CD4-positive, CD25-positive, alpha-beta regulatory T cell (primary cell): Measurements from ENCODE around the gene FGD6. TPM values are rescaled to one million over a fixed set of nuclear protein-coding genes. Genes with fewer than 3 reads are reported as not detected.
A peak's percentile ranks its signal among the peaks of the same experiment; 100 is the strongest.
"Not testable (repeated sequence)": the region's sequence is repeated elsewhere in the genome, so short reads cannot be mapped to it uniquely, and the experiment has no call there.

Experiments
- ATAC-seq, 2 donors: fragments of 150-1000 bp; cut with Tn5 transposase; one replicate each; pipeline ENCODE4 v1.10.0; 2021; ENCODE audit warnings: low read depth in 2 of 2, moderate number of reproducible peaks in 2 of 2, moderate library complexity in 1 of 2
- DNase-seq, 3 donors: peaks; one replicate each; pipeline versions ENCODE4 v3.0.0 to v3.0.0-alpha.2; 2012 to 2022; ENCODE audit warnings: mixed read lengths in 1 of 3
- H3K27ac ChIP-seq: one replicate; pipeline ENCODE4 v1.7.0; 2013; ENCODE audit warnings: mild to moderate bottlenecking, low read length; ENCODE audit not compliant: insufficient read depth, poor library complexity, severe bottlenecking
- H3K27me3 ChIP-seq: one replicate; pipeline ENCODE4 v1.7.0; 2013; ENCODE audit warnings: low read length; ENCODE audit not compliant: control insufficient read depth, insufficient read depth
- H3K36me3 ChIP-seq: one replicate; pipeline ENCODE4 v1.7.0; 2013; ENCODE audit warnings: mild to moderate bottlenecking, low read length, moderate library complexity; ENCODE audit not compliant: control insufficient read depth, insufficient read depth
- H3K4me1 ChIP-seq: 2 replicates; pipeline ENCODE4 v1.7.0; 2013; ENCODE audit warnings: mild to moderate bottlenecking, low read length; ENCODE audit not compliant: insufficient read depth, control insufficient read depth, poor library complexity, severe bottlenecking
- H3K4me3 ChIP-seq: one replicate; pipeline ENCODE4 v1.7.0; 2013; ENCODE audit warnings: low read depth, mild to moderate bottlenecking, low read length, moderate library complexity
- H3K9me3 ChIP-seq, 2 experiments: 1 replicate in 1 of 2; 2 replicates in 1 of 2; pipeline ENCODE4 v1.7.0; 2013; ENCODE audit warnings: low read length in 2 of 2, mild to moderate bottlenecking in 1 of 2, moderate library complexity in 1 of 2; ENCODE audit not compliant: control insufficient read depth in 2 of 2
- H3K27ac Mint-ChIP-seq, 3 donors: one replicate each; pipeline ENCODE4 v1.8.0; 2020 to 2022; ENCODE audit warnings: mild to moderate bottlenecking in 3 of 3, mixed read lengths in 3 of 3, moderate library complexity in 2 of 3
- H3K27me3 Mint-ChIP-seq: one replicate; pipeline ENCODE4 v1.8.0; 2022; ENCODE audit warnings: mild to moderate bottlenecking, mixed read lengths
- H3K36me3 Mint-ChIP-seq: one replicate; pipeline ENCODE4 v1.8.0; 2020; ENCODE audit warnings: mixed read lengths
- H3K4me1 Mint-ChIP-seq, 4 donors: one replicate each; pipeline ENCODE4 v1.8.0; 2020 to 2022; ENCODE audit warnings: mixed read lengths in 4 of 4, mild to moderate bottlenecking in 1 of 4
- H3K4me3 Mint-ChIP-seq, 4 donors: one replicate each; pipeline ENCODE4 v1.8.0; 2020 to 2022; ENCODE audit warnings: mild to moderate bottlenecking in 4 of 4, mixed read lengths in 4 of 4, moderate library complexity in 3 of 4
- H3K9me3 Mint-ChIP-seq, 7 donors: one replicate each; pipeline ENCODE4 v1.8.0; 2020 to 2022; ENCODE audit warnings: mixed read lengths in 7 of 7, mild to moderate bottlenecking in 3 of 7, moderate library complexity in 2 of 7
- polyA plus RNA-seq, 4 donors: library from polyadenylated mRNA; unstranded; fragments of 300-500 nt; fragmentation: Illumina TruSeq; gene quantifications; one replicate each; pipeline ENCODE4 v1.2.3, GENCODE V29; 2021
- total RNA-seq: library from RNA; stranded (reverse); gene quantifications from one replicate; pipeline ENCODE4 v1.2.3, GENCODE V29; 2022

FGD6 gene
- total and polyA plus RNA-seq, 5 donors from 2014 or later, result 0.06 to 0.79 (median 0.09) TPM; not detected in 1

GRCh38 chr12:95196875-95197569, 20.2 kb downstream of the FGD6 start:
- peaks cover 17% of the 10 kb centered on the region for H3K27me3 Mint-ChIP-seq
- H3K36me3 ChIP-seq, H3K27ac ChIP-seq, H3K9me3 Mint-ChIP-seq, H3K9me3 ChIP-seq, DNase-seq, H3K4me3 Mint-ChIP-seq, H3K4me1 ChIP-seq, H3K27ac Mint-ChIP-seq, H3K36me3 Mint-ChIP-seq, H3K27me3 ChIP-seq, H3K4me1 Mint-ChIP-seq, H3K4me3 ChIP-seq, ATAC-seq: not testable (repeated sequence)

- no peaks in the 10 kb centered on the region for H3K4me1 ChIP-seq
- no peak overlapping the region for H3K4me3 ChIP-seq
- H3K27ac ChIP-seq, result no peak overlapping the region
- H3K27me3 ChIP-seq, result no peaks in the 10 kb centered on the region
- peaks cover 0 to 2% (median 0%) of the 10 kb centered on the region in 7 donors for H3K9me3 Mint-ChIP-seq
- no peaks in the 10 kb centered on the region for H3K4me1 Mint-ChIP-seq
- ATAC-seq, result no peak
- no peaks in the 10 kb centered on the region for H3K36me3 Mint-ChIP-seq
- H3K27me3 Mint-ChIP-seq, result peaks cover 17% of the 10 kb centered on the region
- H3K4me3 Mint-ChIP-seq, result no peak overlapping the region
- H3K27ac Mint-ChIP-seq, result no peak overlapping the region
- H3K36me3 ChIP-seq, result no peaks in the 10 kb centered on the region
- no peak for DNase-seq
- H3K9me3 ChIP-seq, result no peaks in the 10 kb centered on the region
Observed at GRCh38 chr12:95195122-95195521, 22.1 kb downstream of the FGD6 start.

GRCh38 chr12:95193139-95193538, 24.1 kb downstream of the FGD6 start:
- Histone ChIP-seq H3K9me3 (no peaks in the 10 kb centered on the region), H3K36me3 (no peaks in the 10 kb centered on the region), H3K27me3 (no peaks in the 10 kb centered on the region), H3K27ac (no peak overlapping the region), H3K4me1 (no peaks in the 10 kb centered on the region), H3K4me3 (no peak overlapping the region)
- peaks cover 0 to 2% (median 0%) of the 10 kb centered on the region in 7 donors for H3K9me3 Mint-ChIP-seq
- H3K27me3 Mint-ChIP-seq, result peaks cover 10% of the 10 kb centered on the region
- H3K36me3 Mint-ChIP-seq, result no peaks in the 10 kb centered on the region
- H3K4me3 Mint-ChIP-seq, result no peak overlapping the region
- no peak overlapping the region for H3K27ac Mint-ChIP-seq
- no peaks in the 10 kb centered on the region for H3K4me1 Mint-ChIP-seq
- ATAC-seq, result no peak
- DNase-seq, result no peak

- Mint-ChIP-seq H3K4me3 (no peak overlapping the region), H3K9me3 (peaks cover 0 to 2% (median 0%) of the 10 kb centered on the region in 7 donors), H3K27ac (no peak overlapping the region), H3K4me1 (no peaks in the 10 kb centered on the region), H3K36me3 (no peaks in the 10 kb centered on the region), H3K27me3 (peaks cover 9% of the 10 kb centered on the region)
- no peak for DNase-seq
- Histone ChIP-seq H3K4me1 (no peaks in the 10 kb centered on the region), H3K9me3 (no peaks in the 10 kb centered on the region), H3K4me3 (no peak overlapping the region), H3K27me3 (no peaks in the 10 kb centered on the region), H3K27ac (no peak overlapping the region), H3K36me3 (no peaks in the 10 kb centered on the region)
- ATAC-seq, result no peak
Observed at GRCh38 chr12:95192271-95192670, 25.0 kb downstream of the FGD6 start.

GRCh38 chr12:95191060-95191696, 26.1 kb downstream of the FGD6 start:
- Mint-ChIP-seq H3K4me3 (no peak overlapping the region), H3K27me3 (peaks cover 5% of the 10 kb centered on the region), H3K27ac (no peak overlapping the region), H3K9me3 (peaks cover 0 to 2% (median 0%) of the 10 kb centered on the region in 7 donors), H3K36me3 (no peaks in the 10 kb centered on the region), H3K4me1 (no peaks in the 10 kb centered on the region)
- no peak for DNase-seq
- Histone ChIP-seq H3K4me1 (no peaks in the 10 kb centered on the region), H3K9me3 (no peaks in the 10 kb centered on the region), H3K4me3 (no peak overlapping the region), H3K27ac (no peak overlapping the region), H3K27me3 (no peaks in the 10 kb centered on the region), H3K36me3 (no peaks in the 10 kb centered on the region)
- ATAC-seq, result no peak

GRCh38 chr12:95187865-95188415, 29.3 kb downstream of the FGD6 start:
- Histone ChIP-seq H3K4me1 (no peaks in the 10 kb centered on the region), H3K4me3 (no peak overlapping the region), H3K27ac (no peak overlapping the region), H3K36me3 (no peaks in the 10 kb centered on the region), H3K9me3 (no peaks in the 10 kb centered on the region), H3K27me3 (no peaks in the 10 kb centered on the region)
- Mint-ChIP-seq H3K27me3 (peaks cover 6% of the 10 kb centered on the region), H3K4me1 (no peaks in the 10 kb centered on the region), H3K4me3 (no peak overlapping the region), H3K36me3 (no peaks in the 10 kb centered on the region), H3K9me3 (peaks cover 0 to 2% (median 0%) of the 10 kb centered on the region in 7 donors), H3K27ac (peak overlapping the region in 1 of 3 donors; percentile 2)
- ATAC-seq (no peak), DNase-seq (no peak)

- H3K4me1 ChIP-seq, result no peaks in the 10 kb centered on the region
- Mint-ChIP-seq H3K4me1 (no peaks in the 10 kb centered on the region), H3K4me3 (no peak overlapping the region), H3K36me3 (no peaks in the 10 kb centered on the region), H3K27ac (no peak overlapping the region), H3K27me3 (peaks cover 10% of the 10 kb centered on the region), H3K9me3 (no peaks in the 10 kb centered on the region)
- no peak for ATAC-seq
- no peaks in the 10 kb centered on the region for H3K27me3 ChIP-seq
- H3K27ac ChIP-seq, result no peak overlapping the region
- no peak for DNase-seq
- H3K9me3 ChIP-seq, result no peaks in the 10 kb centered on the region
- H3K4me3 ChIP-seq, result no peak overlapping the region
- no peaks in the 10 kb centered on the region for H3K36me3 ChIP-seq
Observed at GRCh38 chr12:95185854-95186253, 31.4 kb downstream of the FGD6 start.

- Mint-ChIP-seq H3K27me3 (peaks cover 10% of the 10 kb centered on the region), H3K27ac (no peak overlapping the region), H3K36me3 (no peaks in the 10 kb centered on the region), H3K4me1 (no peaks in the 10 kb centered on the region), H3K9me3 (no peaks in the 10 kb centered on the region), H3K4me3 (no peak overlapping the region)
- no peak overlapping the region for H3K4me3 ChIP-seq
- H3K36me3 ChIP-seq, result no peaks in the 10 kb centered on the region
- H3K4me1 ChIP-seq, result no peaks in the 10 kb centered on the region
- ATAC-seq, result no peak
- DNase-seq, result no peak
- H3K9me3 ChIP-seq, result no peaks in the 10 kb centered on the region
- H3K27me3 ChIP-seq, result no peaks in the 10 kb centered on the region
- H3K27ac ChIP-seq, result no peak overlapping the region
Observed at GRCh38 chr12:95185072-95185471, 32.2 kb downstream of the FGD6 start.
